Neural progenitor cell (in vitro differentiated cells): ENCODE results near the gene PDE9A.

Experiments used
- CTCF ChIP-seq: fragments of 200-600 bp; sonication (generic); IDR thresholded peaks from 2 replicates; pipeline ENCODE4 v1.5.1; 2017; ENCODE audit warnings: antibody characterized with exemption, mild to moderate bottlenecking
- EZH2 ChIP-seq: fragments of 200-600 bp; sonication (generic); IDR thresholded peaks from 2 replicates; pipeline ENCODE4 v1.6.1; 2017; ENCODE audit warnings: antibody characterized with exemption, mild to moderate bottlenecking, moderate library complexity
- EZH2phosphoT487 ChIP-seq: fragments of 200-600 bp; sonication (generic); IDR thresholded peaks from 2 replicates; pipeline ENCODE4 v1.6.1; 2017; ENCODE audit warnings: antibody characterized with exemption

GRCh38 chr21:42722153-42722552, 68.7 kb downstream of the PDE9A start:
- TF ChIP-seq CTCF (no peak), EZH2 (no peak), EZH2phosphoT487 (no peak)
